ENCODE measurements around the gene PPARGC1A. TPM values are rescaled to one million over a fixed set of nuclear protein-coding genes. Genes with fewer than 3 reads are reported as not detected.

The PPARGC1A gene
- total and polyA plus RNA-seq, 10 of the 15 experiments (the other 5 are each of a cell fraction or from before 2014, with no cell fraction given) = 0.01 to 0.05 (median 0.04) TPM; not detected in 7

DNA sequence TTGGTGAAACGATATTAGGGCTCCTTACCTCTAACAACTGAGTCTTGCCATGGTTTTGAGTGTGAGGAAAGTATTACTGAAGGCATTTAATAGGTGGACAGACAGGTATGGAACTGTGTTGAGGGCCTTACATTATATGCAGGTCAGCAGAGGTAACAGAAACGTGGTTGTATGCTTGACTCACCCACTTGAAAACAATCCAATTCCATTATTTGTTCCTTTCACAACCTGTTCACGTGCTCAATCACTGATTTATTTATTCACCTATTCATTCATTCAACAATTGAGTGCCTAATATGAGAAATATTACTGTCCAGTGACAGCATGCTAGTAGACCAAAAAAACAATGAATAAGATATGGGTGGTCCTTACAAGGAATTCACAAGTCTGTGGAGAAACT lies 33.3 kb upstream of the PPARGC1A start:
- POLR2A ChIA-PET = no interaction called here
- SMC1A ChIA-PET (ENCODE audit: uncharacterized antibody, unreplicated experiment) = no interaction called here
- CTCF ChIA-PET = no interaction called here
- Histone ChIP-seq H3K36me3 (ENCODE audit: control insufficient read depth in 2 of 2, insufficient read depth in 2 of 2, low read length in 1 of 2) (no peaks in the 10 kb centered on the region), H3K27ac (ENCODE audit: control insufficient read depth, insufficient read depth) (no peak overlapping the region), H3K79me2 (ENCODE audit: control insufficient read depth, insufficient read depth, low read length) (no peaks in the 10 kb centered on the region), H3K9me3 (replicated peaks; ENCODE audit: control insufficient read depth, insufficient read depth, low read length) (no peaks in the 10 kb centered on the region), H3K4me1 (ENCODE audit: control insufficient read depth, insufficient read depth, low read length) (no peaks in the 10 kb centered on the region), H2AFZ (ENCODE audit: control insufficient read depth, low read depth, low read length) (no peak overlapping the region), H4K20me1 (ENCODE audit: control insufficient read depth, insufficient read depth) (no peaks in the 10 kb centered on the region), H3K27me3 (replicated peaks in 1 of 2; ENCODE audit: control insufficient read depth in 2 of 2, insufficient read depth in 2 of 2, low read length in 1 of 2) (no peaks in the 10 kb centered on the region), H3K4me2 (ENCODE audit: control insufficient read depth, insufficient read depth) (no peak overlapping the region), H3K4me3 (no peak overlapping the region), H3K9ac (ENCODE audit: control insufficient read depth, insufficient read depth, low read length) (no peak overlapping the region)
- intact Hi-C loops (cut with micrococcal nuclease; ENCODE audit: unreplicated experiment) (no loop called here), in situ Hi-C loops (cut with MboI) (no loop called here)
- DNase-seq (ENCODE audit: low read depth, low spot score) (no peak), FAIRE-seq (no peak), ATAC-seq (no peak)
- BruUV-seq (replicated peaks) = no TSS peak
- 0% methylated on average over 3 of the region's 3 CpGs for WGBS (ENCODE audit: insufficient coverage, insufficient replicate concordance, low lambda C conversion rate, missing lambda C conversion rate)
- TF ChIP-seq SREBF1 (IDR thresholded peaks at IDR 0.05; ENCODE audit: low read length) (no peak), MEF2A (IDR thresholded peaks at IDR 0.05; ENCODE audit: insufficient read depth, low read depth, low read length) (no peak), YY1 (IDR thresholded peaks at IDR 0.05; ENCODE audit: low read depth, low read length) (no peak), PAX5 (IDR thresholded peaks at IDR 0.05; ENCODE audit: borderline replicate concordance, low read depth, low read length) (no peak), MYB (IDR thresholded peaks at IDR 0.05; ENCODE audit: borderline replicate concordance, low read depth, low read length) (no peak), NBN (IDR thresholded peaks at IDR 0.05) (no peak), DPF2 (IDR thresholded peaks at IDR 0.05) (no peak), POLR2AphosphoS5 (IDR thresholded peaks at IDR 0.05; ENCODE audit: low read length) (no peak), SMARCA5 (IDR thresholded peaks at IDR 0.05) (no peak), CHD1 (IDR thresholded peaks at IDR 0.05; ENCODE audit: low read depth, low read length) (no peak), NR2C1 (IDR thresholded peaks at IDR 0.05) (no peak), LARP7 (IDR thresholded peaks at IDR 0.05) (no peak), BMI1 (IDR thresholded peaks at IDR 0.05; ENCODE audit: borderline replicate concordance) (no peak), STAT3 (IDR thresholded peaks at IDR 0.05; ENCODE audit: low read depth, low read length) (no peak), SRF (IDR thresholded peaks at IDR 0.05; ENCODE audit: low read depth in 2 of 2, low read length in 2 of 2) (no peak), TAF1 (IDR thresholded peaks at IDR 0.05; ENCODE audit: borderline replicate concordance, low read depth, low read length) (no peak)
- TF ChIP-seq, protein P1, sequence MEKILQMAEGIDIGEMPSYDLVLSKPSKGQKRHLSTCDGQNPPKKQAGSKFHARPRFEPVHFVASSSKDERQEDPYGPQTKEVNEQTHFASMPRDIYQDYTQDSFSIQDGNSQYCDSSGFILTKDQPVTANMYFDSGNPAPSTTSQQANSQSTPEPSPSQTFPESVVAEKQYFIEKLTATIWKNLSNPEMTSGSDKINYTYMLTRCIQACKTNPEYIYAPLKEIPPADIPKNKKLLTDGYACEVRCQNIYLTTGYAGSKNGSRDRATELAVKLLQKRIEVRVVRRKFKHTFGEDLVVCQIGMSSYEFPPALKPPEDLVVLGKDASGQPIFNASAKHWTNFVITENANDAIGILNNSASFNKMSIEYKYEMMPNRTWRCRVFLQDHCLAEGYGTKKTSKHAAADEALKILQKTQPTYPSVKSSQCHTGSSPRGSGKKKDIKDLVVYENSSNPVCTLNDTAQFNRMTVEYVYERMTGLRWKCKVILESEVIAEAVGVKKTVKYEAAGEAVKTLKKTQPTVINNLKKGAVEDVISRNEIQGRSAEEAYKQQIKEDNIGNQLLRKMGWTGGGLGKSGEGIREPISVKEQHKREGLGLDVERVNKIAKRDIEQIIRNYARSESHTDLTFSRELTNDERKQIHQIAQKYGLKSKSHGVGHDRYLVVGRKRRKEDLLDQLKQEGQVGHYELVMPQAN (conservative IDR thresholded peaks at IDR 0.05) = no peak
- TF ChIP-seq, protein P2, sequence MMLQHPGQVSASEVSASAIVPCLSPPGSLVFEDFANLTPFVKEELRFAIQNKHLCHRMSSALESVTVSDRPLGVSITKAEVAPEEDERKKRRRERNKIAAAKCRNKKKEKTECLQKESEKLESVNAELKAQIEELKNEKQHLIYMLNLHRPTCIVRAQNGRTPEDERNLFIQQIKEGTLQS (IDR thresholded peaks at IDR 0.05; ENCODE audit: borderline replicate concordance, extremely low read depth, low read depth, low read length) = no peak
- TF ChIP-seq, protein P3, sequence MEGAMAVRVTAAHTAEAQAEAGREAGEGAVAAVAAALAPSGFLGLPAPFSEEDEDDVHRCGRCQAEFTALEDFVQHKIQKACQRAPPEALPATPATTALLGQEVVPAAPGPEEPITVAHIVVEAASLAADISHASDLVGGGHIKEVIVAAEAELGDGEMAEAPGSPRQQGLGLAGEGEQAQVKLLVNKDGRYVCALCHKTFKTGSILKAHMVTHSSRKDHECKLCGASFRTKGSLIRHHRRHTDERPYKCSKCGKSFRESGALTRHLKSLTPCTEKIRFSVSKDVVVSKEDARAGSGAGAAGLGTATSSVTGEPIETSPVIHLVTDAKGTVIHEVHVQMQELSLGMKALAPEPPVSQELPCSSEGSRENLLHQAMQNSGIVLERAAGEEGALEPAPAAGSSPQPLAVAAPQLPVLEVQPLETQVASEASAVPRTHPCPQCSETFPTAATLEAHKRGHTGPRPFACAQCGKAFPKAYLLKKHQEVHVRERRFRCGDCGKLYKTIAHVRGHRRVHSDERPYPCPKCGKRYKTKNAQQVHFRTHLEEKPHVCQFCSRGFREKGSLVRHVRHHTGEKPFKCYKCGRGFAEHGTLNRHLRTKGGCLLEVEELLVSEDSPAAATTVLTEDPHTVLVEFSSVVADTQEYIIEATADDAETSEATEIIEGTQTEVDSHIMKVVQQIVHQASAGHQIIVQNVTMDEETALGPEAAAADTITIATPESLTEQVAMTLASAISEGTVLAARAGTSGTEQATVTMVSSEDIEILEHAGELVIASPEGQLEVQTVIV (IDR thresholded peaks at IDR 0.05; ENCODE audit: borderline replicate concordance, partially characterized antibody) = no peak
- RAD21 ChIA-PET (ENCODE audit: unreplicated experiment) = no interaction called here
